K562 (cell line): Measurements from ENCODE around the gene TNFRSF18. TPM values are rescaled to one million over a fixed set of nuclear protein-coding genes. Genes with fewer than 3 reads are reported as not detected.

Experiments used
- ETS2 ChIP-seq: IDR thresholded peaks from 2 replicates; pipeline ENCODE4 v1.6.1; 2016; ENCODE audit warnings: borderline replicate concordance, missing genetic modification characterization, mild to moderate bottlenecking, moderate library complexity, missing compliant biosample characterization; ENCODE audit not compliant: poor library complexity, severe bottlenecking
- TSHZ1 ChIP-seq: fragments of 250-450 bp; sonication (Bioruptor Pico); IDR thresholded peaks from 2 replicates; pipeline ENCODE4 v1.4.0; 2020; ENCODE audit warnings: mild to moderate bottlenecking, moderate library complexity
- VEZF1 ChIP-seq: fragments of 200-800 bp; sonication (Bioruptor generic); IDR thresholded peaks from 2 replicates; pipeline ENCODE4 v1.6.1; 2017; ENCODE audit warnings: missing genetic modification characterization, missing compliant biosample characterization
- ZNF197 ChIP-seq: fragments of 200-800 bp; sonication (Bioruptor generic); IDR thresholded peaks from 2 replicates; pipeline ENCODE4 v1.6.1; 2016; ENCODE audit warnings: low read depth, missing genetic modification characterization, missing compliant biosample characterization
- ZNF263 ChIP-seq: sonication (generic); formaldehyde crosslinking; IDR thresholded peaks from 2 replicates; pipeline ENCODE4 v1.8.0; 2022; ENCODE audit warnings: mild to moderate bottlenecking, missing genetic modification reagents, borderline replicate concordance
- ZNF280A ChIP-seq: fragments of 450-650 bp; IDR thresholded peaks from 2 replicates; pipeline ENCODE4 v1.6.1; 2018; ENCODE audit warnings: mild to moderate bottlenecking, low read depth; ENCODE audit not compliant: partially characterized antibody
- ZNF318 ChIP-seq, 2 experiments: fragments of 450-650 bp; IDR thresholded peaks; 2 replicates each; pipeline ENCODE4 v1.6.1; 2016; ENCODE audit warnings: mild to moderate bottlenecking in 2 of 2, borderline replicate concordance in 1 of 2, low read depth in 1 of 2, moderate library complexity in 1 of 2
- ZNF408 ChIP-seq: fragments of 250-450 bp; sonication (Bioruptor Pico); IDR thresholded peaks from 2 replicates; pipeline ENCODE4 v1.4.0; 2020; ENCODE audit warnings: low read depth, mild to moderate bottlenecking, moderate library complexity
- ZNF431 ChIP-seq: sonication (generic); formaldehyde crosslinking; IDR thresholded peaks from 2 replicates; pipeline ENCODE4 v1.8.0; 2022; ENCODE audit warnings: mild to moderate bottlenecking, missing genetic modification reagents
- polyA plus RNA-seq, 8 experiments: library from polyadenylated mRNA; depleted of rRNA in 4 of 8; stranded (reverse) in 5 of 8; unstranded in 3 of 8; fragments of >200 nt; fragmentation: Nextera tagmentation in 2 of 8; fragmentation: Illumina TruSeq in 1 of 8; extraction: Ambion mirVana in 2 of 8; extraction: Trizol in 1 of 8; gene quantifications; 2 replicates each; pipeline versions ENCODE4 v1.2.1 to v1.2.3, GENCODE V29; 2011 to 2014; ENCODE audit warnings: inconsistent platforms in 1 of 8, missing spikeins in 1 of 8
- total RNA-seq, 7 experiments: library from RNA; depleted of rRNA in 6 of 7; stranded (reverse); fragments of >200 nt in 6 of 7; fragmentation: Illumina TruSeq in 2 of 7; extraction: Trizol in 2 of 7; gene quantifications; 2 replicates each; pipeline versions ENCODE4 v1.2.1 to v1.2.3, GENCODE V29; 2011 to 2021; ENCODE audit warnings: low replicate concordance in 1 of 7

The TNFRSF18 gene
- total and polyA plus RNA-seq, 9 of the 15 experiments (the other 6 are each of a cell fraction or from before 2014, with no cell fraction given), result 0.24 to 0.27 TPM; not detected in 7

GRCh38 chr1:1157914-1158710 lies 48.3 kb downstream of the TNFRSF18 start (continued):
- TF ChIP-seq TSHZ1 (CRISPR knock-in tag), result no peak
- no peak; the same call in 1 of the 2 replicates for TF ChIP-seq VEZF1 (CRISPR knock-in tag)
- no peak for TF ChIP-seq ZNF197 (CRISPR knock-in tag)
- TF ChIP-seq ZNF263 (CRISPR knock-in tag), result no peak
- TF ChIP-seq ZNF431 (CRISPR knock-in tag), result no peak
- no peak for TF ChIP-seq ZNF280A
- no peak for TF ChIP-seq ETS2 (tag)
- TF ChIP-seq ZNF318 (IDR thresholded peaks at IDR 0.05; ENCODE audit: borderline replicate concordance in 1 of 2, low read depth in 1 of 2), result no peak
- TF ChIP-seq ZNF408 (CRISPR knock-in tag), result no peak
